ENCODE results near the gene STX18.

- TF ChIP-seq RAD21 (IDR thresholded peaks at IDR 0.05) (no peak), CTCF (IDR thresholded peaks at IDR 0.05; ENCODE audit: low read depth, low read length, missing input control) (no peak), FOXA1 (IDR thresholded peaks at IDR 0.05) (no peak), GABPA (IDR thresholded peaks at IDR 0.05 in 1 of 2, conservative IDR thresholded peaks at IDR 0.05 in 1 of 2) (no peak), YY1 (IDR thresholded peaks at IDR 0.05) (no peak), MAX (IDR thresholded peaks at IDR 0.05) (no peak), JUND (IDR thresholded peaks at IDR 0.05) (no peak), REST (IDR thresholded peaks at IDR 0.05) (no peak), SP1 (IDR thresholded peaks at IDR 0.05) (no peak), TAF1 (conservative IDR thresholded peaks at IDR 0.05) (no peak), EGR1 (IDR thresholded peaks at IDR 0.05; ENCODE audit: low read depth in 2 of 2) (no peak), RXRA (IDR thresholded peaks at IDR 0.05) (no peak)
- TF ChIP-seq, protein P1, sequence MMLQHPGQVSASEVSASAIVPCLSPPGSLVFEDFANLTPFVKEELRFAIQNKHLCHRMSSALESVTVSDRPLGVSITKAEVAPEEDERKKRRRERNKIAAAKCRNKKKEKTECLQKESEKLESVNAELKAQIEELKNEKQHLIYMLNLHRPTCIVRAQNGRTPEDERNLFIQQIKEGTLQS (IDR thresholded peaks at IDR 0.05), result no peak
- TF ChIP-seq, protein P2, sequence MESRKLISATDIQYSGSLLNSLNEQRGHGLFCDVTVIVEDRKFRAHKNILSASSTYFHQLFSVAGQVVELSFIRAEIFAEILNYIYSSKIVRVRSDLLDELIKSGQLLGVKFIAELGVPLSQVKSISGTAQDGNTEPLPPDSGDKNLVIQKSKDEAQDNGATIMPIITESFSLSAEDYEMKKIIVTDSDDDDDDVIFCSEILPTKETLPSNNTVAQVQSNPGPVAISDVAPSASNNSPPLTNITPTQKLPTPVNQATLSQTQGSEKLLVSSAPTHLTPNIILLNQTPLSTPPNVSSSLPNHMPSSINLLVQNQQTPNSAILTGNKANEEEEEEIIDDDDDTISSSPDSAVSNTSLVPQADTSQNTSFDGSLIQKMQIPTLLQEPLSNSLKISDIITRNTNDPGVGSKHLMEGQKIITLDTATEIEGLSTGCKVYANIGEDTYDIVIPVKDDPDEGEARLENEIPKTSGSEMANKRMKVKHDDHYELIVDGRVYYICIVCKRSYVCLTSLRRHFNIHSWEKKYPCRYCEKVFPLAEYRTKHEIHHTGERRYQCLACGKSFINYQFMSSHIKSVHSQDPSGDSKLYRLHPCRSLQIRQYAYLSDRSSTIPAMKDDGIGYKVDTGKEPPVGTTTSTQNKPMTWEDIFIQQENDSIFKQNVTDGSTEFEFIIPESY (IDR thresholded peaks at IDR 0.05), result no peak
Measured at GRCh38 chr4:4558881-4559280, 17.0 kb upstream of the STX18 start.

Measured in liver (tissue), 3 donors.